K562 (cell line): ENCODE data around the gene SCRN1. TPM values are rescaled to one million over a fixed set of nuclear protein-coding genes. Genes with fewer than 3 reads are reported as not detected.

Source experiments
- ATAC-seq: fragments of 200-7000 bp; cut with Tn5 transposase; 3 replicates; pipeline ENCODE4 v1.9.1; 2020; ENCODE audit warnings: moderate library complexity
- BruUV-seq: library from RNA; stranded (reverse); fragments of 400-500 nt; replicated peaks from 2 replicates; lab custom pipeline; 2021; lab: Mats Ljungman, UMichigan
- CTCF ChIA-PET: fragments of 300-600 bp; formaldehyde crosslinking; extraction: SDS; loops from one replicate; lab custom pipeline; 2021; ENCODE audit warnings: low intra/inter-chr PET ratio; lab: Yijun Ruan, JAX
- POLR2A ChIA-PET: fragments of 300-600, 350-650 bp; sonication (Branson Sonifier 250); formaldehyde crosslinking; extraction: SDS; loops from one replicate; lab custom pipeline; 2021; ENCODE audit warnings: antibody characterized with exemption, inconsistent platforms; lab: Yijun Ruan, JAX
- DNase-seq, 4 experiments: peaks; one replicate each; pipeline versions ENCODE4 v3.0.0 to v3.0.0-alpha.2; 2011 to 2018; ENCODE audit warnings: low spot score in 3 of 4, mixed read lengths in 3 of 4; ENCODE audit errors: extremely low read depth in 1 of 4
- FAIRE-seq: peaks from 2 replicates; lab custom pipeline; 2011; peaks lifted over from hg19 to GRCh38; lab: Jason Lieb, UNC
- H2AFZ ChIP-seq: 2 replicates; pipeline ENCODE4 v1.6.0; 2011; ENCODE audit warnings: low read depth, low read length, control low read depth, inconsistent platforms
- H3K27ac ChIP-seq: fragments of 200-600 bp; 3 replicates; pipeline ENCODE4 v1.8.0; 2011; ENCODE audit warnings: low read depth, mild to moderate bottlenecking, control low read depth, inconsistent platforms, low read length, moderate library complexity, mixed read lengths; ENCODE audit errors: extremely low read depth
- H3K27me3 ChIP-seq, 2 experiments: fragments of 300-600 bp in 1 of 2; 2 replicates in 1 of 2; 3 replicates in 1 of 2; pipeline versions ENCODE4 v1.6.0 to v1.8.0; 2011; ENCODE audit warnings: inconsistent platforms in 2 of 2, low read length in 2 of 2, mild to moderate bottlenecking in 1 of 2, mixed read lengths in 1 of 2, moderate library complexity in 1 of 2; ENCODE audit not compliant: control insufficient read depth in 2 of 2, insufficient read depth in 2 of 2
- H3K36me3 ChIP-seq: fragments of 300-600 bp; 3 replicates; pipeline ENCODE4 v1.8.0; 2011; ENCODE audit warnings: mild to moderate bottlenecking, low read length, inconsistent platforms; ENCODE audit not compliant: control insufficient read depth, insufficient read depth
- H3K4me1 ChIP-seq, 2 experiments: fragments of 200-600 bp in 1 of 2; replicated peaks in 1 of 2; 2 replicates in 1 of 2; 3 replicates in 1 of 2; pipeline versions ENCODE4 v1.5.1 to v1.8.0; 2011; ENCODE audit warnings: inconsistent platforms in 2 of 2, low read length in 2 of 2, mild to moderate bottlenecking in 1 of 2, mixed read lengths in 1 of 2, moderate library complexity in 1 of 2; ENCODE audit not compliant: control insufficient read depth in 2 of 2, insufficient read depth in 2 of 2
- H3K4me2 ChIP-seq: 2 replicates; pipeline ENCODE4 v1.6.1; 2011; ENCODE audit warnings: low read length, control low read depth, inconsistent platforms, mixed read lengths; ENCODE audit not compliant: insufficient read depth
- H3K4me3 ChIP-seq: fragments of 200-600 bp; sonication (generic), shearing (Covaris generic); 2 replicates; pipeline ENCODE4 v1.5.1; 2016; ENCODE audit warnings: control low read depth, inconsistent platforms
- H3K79me2 ChIP-seq: fragments of 200-600 bp; 3 replicates; pipeline ENCODE4 v1.8.0; 2011; ENCODE audit warnings: low read length, inconsistent platforms; ENCODE audit not compliant: control insufficient read depth, insufficient read depth
- H3K9ac ChIP-seq, 2 experiments: 2 replicates each; pipeline versions ENCODE4 v1.6.0 to v1.6.1; 2011; ENCODE audit warnings: low read depth in 2 of 2, low read length in 2 of 2, control low read depth in 1 of 2, inconsistent platforms in 1 of 2, mild to moderate bottlenecking in 1 of 2, mixed read lengths in 1 of 2; ENCODE audit not compliant: insufficient read depth in 1 of 2
- H3K9me1 ChIP-seq: one replicate; pipeline ENCODE4 v1.6.0; 2011; ENCODE audit warnings: inconsistent platforms, mild to moderate bottlenecking, low read length, moderate library complexity; ENCODE audit not compliant: control insufficient read depth, insufficient read depth
- H3K9me3 ChIP-seq: replicated peaks from 2 replicates; pipeline ENCODE4 v1.5.1; 2011; ENCODE audit warnings: low read depth, low read length, inconsistent platforms; ENCODE audit not compliant: control insufficient read depth, insufficient read depth
- H4K20me1 ChIP-seq: replicated peaks from 2 replicates; pipeline ENCODE4 v1.6.1; 2011; ENCODE audit warnings: low read length, inconsistent platforms, mixed read lengths; ENCODE audit not compliant: control insufficient read depth, insufficient read depth
- ATF7 ChIP-seq: fragments of 450-650 bp; IDR thresholded peaks from 2 replicates; pipeline ENCODE4 v1.7.1; 2014; ENCODE audit warnings: mild to moderate bottlenecking, moderate library complexity
- BRD9 ChIP-seq: fragments of 450-650 bp; IDR thresholded peaks from 2 replicates; pipeline ENCODE4 v1.6.1; 2018; ENCODE audit warnings: low read depth; ENCODE audit not compliant: partially characterized antibody
- CTBP1 ChIP-seq: fragments of 450-650 bp; IDR thresholded peaks from 2 replicates; pipeline ENCODE4 v1.6.1; 2016; ENCODE audit warnings: borderline replicate concordance
- ELF4 ChIP-seq: fragments of 450-650 bp; formaldehyde crosslinking; IDR thresholded peaks from 2 replicates; pipeline ENCODE4 v1.4.0; 2022; ENCODE audit warnings: missing genetic modification characterization
- ELK3 ChIP-seq: fragments of 450-650 bp; formaldehyde crosslinking; IDR thresholded peaks from 2 replicates; pipeline ENCODE4 v1.4.0; 2020; ENCODE audit warnings: mild to moderate bottlenecking
- FOXP4 ChIP-seq: sonication (generic); formaldehyde crosslinking; IDR thresholded peaks from 2 replicates; pipeline ENCODE4 v1.8.0; 2022; ENCODE audit warnings: mild to moderate bottlenecking, missing genetic modification reagents, borderline replicate concordance
- GATAD2B ChIP-seq: fragments of 450-650 bp; IDR thresholded peaks from 2 replicates; pipeline ENCODE4 v1.6.1; 2017; ENCODE audit warnings: mild to moderate bottlenecking, borderline replicate concordance
- ILK ChIP-seq: fragments of 450-650 bp; IDR thresholded peaks from 2 replicates; pipeline ENCODE4 v1.6.1; 2016; ENCODE audit warnings: missing genetic modification characterization, low read depth, mild to moderate bottlenecking, missing compliant biosample characterization, moderate library complexity, borderline replicate concordance
- NCOA2 ChIP-seq, 2 experiments: fragments of 450-650 bp; IDR thresholded peaks; 2 replicates each; pipeline ENCODE4 v1.6.1; 2018; ENCODE audit warnings: mild to moderate bottlenecking in 2 of 2, moderate library complexity in 1 of 2; ENCODE audit not compliant: partially characterized antibody in 2 of 2
- NFE2L1 ChIP-seq: fragments of 450-650 bp; IDR thresholded peaks from 2 replicates; pipeline ENCODE4 v1.6.1; 2016; ENCODE audit warnings: missing genetic modification characterization, low read depth, mild to moderate bottlenecking, missing compliant biosample characterization, moderate library complexity, borderline replicate concordance
- PRMT5 ChIP-seq: sonication (generic); formaldehyde crosslinking; IDR thresholded peaks from 2 replicates; pipeline ENCODE4 v1.5.0; 2020; ENCODE audit warnings: missing genetic modification reagents
- PTRF ChIP-seq: fragments of 450-650 bp; IDR thresholded peaks from 2 replicates; pipeline ENCODE4 v1.6.1; 2016; ENCODE audit warnings: mild to moderate bottlenecking, missing genetic modification characterization, missing compliant biosample characterization
- ZNF124 ChIP-seq: sonication (generic); formaldehyde crosslinking; IDR thresholded peaks from 2 replicates; pipeline ENCODE4 v1.8.1; 2022; ENCODE audit warnings: missing genetic modification reagents
- WGBS: fragments of 100-300 bp; shearing (Covaris generic); methylation state at CpG from one replicate; pipeline ENCODE4 v1.1.6; 2016; ENCODE audit warnings: low coverage, mixed read lengths; ENCODE audit not compliant: insufficient coverage; ENCODE audit errors: missing lambda C conversion rate; 5-methylcytosine and 5-hydroxymethylcytosine counted together
- in situ Hi-C: fragments of 300-500 bp; cut with MboI; formaldehyde crosslinking; loops from 4 replicates; pipeline ENCODE4 v1.15.0; 2018; ENCODE audit warnings: inconsistent platforms, mixed read lengths
- intact Hi-C: fragments of 100-400 bp; cut with micrococcal nuclease; formaldehyde crosslinking; loops from 2 replicates; pipeline ENCODE4 v1.14.2; 2022
- polyA plus RNA-seq, 8 experiments: library from polyadenylated mRNA; depleted of rRNA in 4 of 8; stranded (reverse) in 5 of 8; unstranded in 3 of 8; fragments of >200 nt; fragmentation: Nextera tagmentation in 2 of 8; fragmentation: Illumina TruSeq in 1 of 8; extraction: Ambion mirVana in 2 of 8; extraction: Trizol in 1 of 8; gene quantifications; 2 replicates each; pipeline versions ENCODE4 v1.2.1 to v1.2.3, GENCODE V29; 2011 to 2014; ENCODE audit warnings: inconsistent platforms in 1 of 8, missing spikeins in 1 of 8
- total RNA-seq, 7 experiments: library from RNA; depleted of rRNA in 6 of 7; stranded (reverse); fragments of >200 nt in 6 of 7; fragmentation: Illumina TruSeq in 2 of 7; extraction: Trizol in 2 of 7; gene quantifications; 2 replicates each; pipeline versions ENCODE4 v1.2.1 to v1.2.3, GENCODE V29; 2011 to 2021; ENCODE audit warnings: low replicate concordance in 1 of 7
- TF ChIP-seq, protein P1 (sequence below), 2 experiments: fragments of 450-650 bp; IDR thresholded peaks; 2 replicates each; pipeline ENCODE4 v1.6.1; 2018; ENCODE audit warnings: mild to moderate bottlenecking in 2 of 2, low read depth in 1 of 2; ENCODE audit not compliant: partially characterized antibody in 2 of 2

SCRN1 gene
- total and polyA plus RNA-seq, 9 of the 15 experiments (the other 6 are each of a cell fraction or from before 2014, with no cell fraction given), result 0.13 to 1.4 (median 0.20) TPM

- peaks cover 2 to 20% of the 10 kb centered on the region in 2 experiments; a peak in 2 of 5 replicates for H3K27me3 ChIP-seq
- no peaks in the 10 kb centered on the region; a peak in 1 of 5 replicates for H3K4me1 ChIP-seq
- H3K27ac ChIP-seq, result no peak overlapping the region
- no peak overlapping the region for H3K4me2 ChIP-seq
- H4K20me1 ChIP-seq, result 0 out of 2 replicates have a peak, but pooled peaks cover 3% of the 10 kb centered on the region
- ChIA-PET POLR2A (no interaction called here), CTCF (no interaction called here)
- no peak for DNase-seq
- in situ Hi-C loops (loop anchor here (10.0 kb wide), 1 partner anchor 284 kb away; no protein-coding TSS in a partner anchor), intact Hi-C loops (no loop called here)
- no peak overlapping the region for H3K4me3 ChIP-seq
- H3K9ac ChIP-seq, result no peak overlapping the region
- ATAC-seq, result no peak
- WGBS, result 18% methylated on average over 4 of the region's 4 CpGs
- H3K36me3 ChIP-seq, result no peaks in the 10 kb centered on the region
- H3K9me1 ChIP-seq, result no peaks in the 10 kb centered on the region
- no peak for TF ChIP-seq ATF7
- TF ChIP-seq, protein P1, sequence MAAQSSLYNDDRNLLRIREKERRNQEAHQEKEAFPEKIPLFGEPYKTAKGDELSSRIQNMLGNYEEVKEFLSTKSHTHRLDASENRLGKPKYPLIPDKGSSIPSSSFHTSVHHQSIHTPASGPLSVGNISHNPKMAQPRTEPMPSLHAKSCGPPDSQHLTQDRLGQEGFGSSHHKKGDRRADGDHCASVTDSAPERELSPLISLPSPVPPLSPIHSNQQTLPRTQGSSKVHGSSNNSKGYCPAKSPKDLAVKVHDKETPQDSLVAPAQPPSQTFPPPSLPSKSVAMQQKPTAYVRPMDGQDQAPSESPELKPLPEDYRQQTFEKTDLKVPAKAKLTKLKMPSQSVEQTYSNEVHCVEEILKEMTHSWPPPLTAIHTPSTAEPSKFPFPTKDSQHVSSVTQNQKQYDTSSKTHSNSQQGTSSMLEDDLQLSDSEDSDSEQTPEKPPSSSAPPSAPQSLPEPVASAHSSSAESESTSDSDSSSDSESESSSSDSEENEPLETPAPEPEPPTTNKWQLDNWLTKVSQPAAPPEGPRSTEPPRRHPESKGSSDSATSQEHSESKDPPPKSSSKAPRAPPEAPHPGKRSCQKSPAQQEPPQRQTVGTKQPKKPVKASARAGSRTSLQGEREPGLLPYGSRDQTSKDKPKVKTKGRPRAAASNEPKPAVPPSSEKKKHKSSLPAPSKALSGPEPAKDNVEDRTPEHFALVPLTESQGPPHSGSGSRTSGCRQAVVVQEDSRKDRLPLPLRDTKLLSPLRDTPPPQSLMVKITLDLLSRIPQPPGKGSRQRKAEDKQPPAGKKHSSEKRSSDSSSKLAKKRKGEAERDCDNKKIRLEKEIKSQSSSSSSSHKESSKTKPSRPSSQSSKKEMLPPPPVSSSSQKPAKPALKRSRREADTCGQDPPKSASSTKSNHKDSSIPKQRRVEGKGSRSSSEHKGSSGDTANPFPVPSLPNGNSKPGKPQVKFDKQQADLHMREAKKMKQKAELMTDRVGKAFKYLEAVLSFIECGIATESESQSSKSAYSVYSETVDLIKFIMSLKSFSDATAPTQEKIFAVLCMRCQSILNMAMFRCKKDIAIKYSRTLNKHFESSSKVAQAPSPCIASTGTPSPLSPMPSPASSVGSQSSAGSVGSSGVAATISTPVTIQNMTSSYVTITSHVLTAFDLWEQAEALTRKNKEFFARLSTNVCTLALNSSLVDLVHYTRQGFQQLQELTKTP (IDR thresholded peaks at IDR 0.05; ENCODE audit: low read depth in 1 of 2, partially characterized antibody in 2 of 2), result no peak
- TF ChIP-seq PTRF, result no peak
- no peak for TF ChIP-seq CTBP1
- TF ChIP-seq NFE2L1, result no peak
- TF ChIP-seq FOXP4 (CRISPR knock-in tag), result no peak
- no peak for TF ChIP-seq PRMT5 (CRISPR knock-in tag)
- no peak for TF ChIP-seq ZNF124 (CRISPR knock-in tag)
- no peak for TF ChIP-seq GATAD2B
- TF ChIP-seq ELK3 (CRISPR knock-in tag), result no peak
- TF ChIP-seq BRD9, result no peak
- TF ChIP-seq NCOA2 (IDR thresholded peaks at IDR 0.05; ENCODE audit: partially characterized antibody in 2 of 2), result no peak
- TF ChIP-seq ILK (tag), result no peak
- no peak for TF ChIP-seq ELF4 (CRISPR knock-in tag)
- H3K9me3 ChIP-seq, result no peaks in the 10 kb centered on the region
- H2AFZ ChIP-seq, result no peak overlapping the region
- BruUV-seq, result no TSS peak
- H3K79me2 ChIP-seq, result no peaks in the 10 kb centered on the region
- FAIRE-seq, result no peak
Observed at GRCh38 chr7:29918850-29919249, 70.8 kb downstream of the SCRN1 start.
